ENCODE measurements around the gene DAP. TPM values are rescaled to one million over a fixed set of nuclear protein-coding genes. Genes with fewer than 3 reads are reported as not detected.

DAP gene
- total and polyA plus RNA-seq, 2 of the 4 experiments (the other 2 are of a cell fraction): 49.6 to 189 TPM

DNA sequence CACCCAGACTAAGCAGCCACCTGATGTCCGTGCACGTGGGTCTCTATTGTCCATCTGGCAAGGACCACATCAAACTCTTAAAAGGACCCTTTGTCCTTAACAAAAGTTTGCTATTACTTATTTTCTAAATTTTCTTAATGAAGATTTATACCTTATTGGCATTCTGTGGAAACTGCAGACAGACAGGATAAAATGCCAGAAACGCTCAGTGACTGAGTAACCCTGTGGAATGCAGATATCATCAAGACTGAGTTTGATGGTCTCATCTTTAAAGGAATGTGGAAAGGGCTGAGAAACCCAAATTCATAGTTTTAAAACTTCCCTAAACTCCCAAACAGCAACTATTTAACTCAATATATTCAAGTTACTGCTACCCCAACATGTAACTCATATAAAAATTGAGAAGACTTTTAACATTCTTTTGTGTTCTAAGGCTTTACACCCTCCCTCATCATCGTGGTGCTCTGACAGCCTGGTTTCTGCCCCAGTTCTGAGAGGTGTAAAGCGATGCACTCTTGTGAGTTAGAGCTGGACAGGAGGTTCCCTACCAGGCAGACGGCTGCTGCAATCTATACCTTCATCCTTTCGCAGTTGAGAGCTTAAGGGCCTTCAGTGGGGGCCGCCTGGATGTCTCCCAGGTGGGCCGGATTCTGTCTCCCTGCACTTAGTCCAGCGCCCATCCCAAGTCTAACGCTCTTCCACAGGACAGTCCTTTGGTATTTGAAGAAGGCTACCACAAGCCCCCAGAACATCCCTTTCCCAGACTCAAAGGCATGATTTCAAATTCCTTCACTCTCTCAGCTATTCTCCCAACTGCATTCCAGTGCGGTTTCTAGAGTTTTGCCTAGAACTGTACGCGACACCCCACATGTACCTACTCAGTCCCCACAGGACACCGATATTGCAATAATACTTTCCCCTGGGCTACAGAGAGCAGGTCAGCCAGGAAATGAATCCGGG lies 68.9 kb downstream of the DAP start:
- Histone ChIP-seq H3K27me3 (ENCODE audit: control insufficient read depth, insufficient read depth, low read length) (no peaks in the 10 kb centered on the region), H3K9me1 (ENCODE audit: insufficient read depth, low read length) (peaks cover 32% of the 10 kb centered on the region), H3K18ac (ENCODE audit: low read depth, low read length) (peak overlapping the region; percentile 93), H2AK5ac (ENCODE audit: low read depth, low read length) (peak overlapping the region; percentile 96), H3K4me2 (ENCODE audit: low read depth, low read length) (peak overlapping the region; percentile 87), H3K56ac (ENCODE audit: extremely low read depth, insufficient read depth, low read length) (peak overlapping the region; percentile 94), H2BK5ac (ENCODE audit: low read depth, low read length, poor library complexity, severe bottlenecking) (peak overlapping the region; percentile 89), H2AK9ac (replicated peaks; ENCODE audit: low read depth, low read length, poor library complexity) (peak overlapping the region; percentile 77), H4K20me1 (ENCODE audit: insufficient read depth, low read length) (peaks cover 15% of the 10 kb centered on the region), H3K4me1 (ENCODE audit: control insufficient read depth, insufficient read depth, low read length) (peaks cover 33% of the 10 kb centered on the region), H4K5ac (ENCODE audit: low read depth, low read length) (peak overlapping the region; percentile 21; the same call in 1 of the 2 replicates), H2AFZ (replicated peaks; ENCODE audit: low read length, poor library complexity) (no peak overlapping the region), H2BK120ac (ENCODE audit: low read depth, low read length) (peak overlapping the region; percentile 98), H2BK15ac (ENCODE audit: low read depth, low read length) (peak overlapping the region; percentile 73; the same call in 2 of the 3 replicates), H4K8ac (ENCODE audit: low read depth in 2 of 2, low read length in 2 of 2) (peak overlapping the region; percentile 79 to 92), H3K9ac (ENCODE audit: low read depth, low read length) (peak overlapping the region; percentile 75; the same call in 1 of the 2 replicates), H3K9me3 (ENCODE audit: control insufficient read depth, insufficient read depth, low read length) (no peaks in the 10 kb centered on the region), H3K23ac (ENCODE audit: low read depth, low read length) (peak overlapping the region; percentile 90), H2BK20ac (ENCODE audit: low read depth, low read length) (peak overlapping the region; percentile 97), H3K14ac (replicated peaks; ENCODE audit: low read depth, low read length) (peak overlapping the region; percentile 92), H4K91ac (ENCODE audit: insufficient read depth, low read depth, low read length) (peak overlapping the region; percentile 94), H3K4ac (ENCODE audit: low read depth, low read length) (peak overlapping the region; percentile 99), H3K79me1 (ENCODE audit: low read depth in 1 of 2, low read length in 2 of 2) (peaks cover 52 to 84% of the 10 kb centered on the region in 2 experiments), H3K4me3 (ENCODE audit: insufficient read depth, low read depth, low read length) (no peak overlapping the region), H3K27ac (ENCODE audit: insufficient read depth, low read length) (peak overlapping the region; percentile 99), H3K36me3 (ENCODE audit: control insufficient read depth, insufficient read depth, low read length) (peaks cover 12% of the 10 kb centered on the region)
- dilution Hi-C loops (cut with HindIII; ENCODE audit: low sequenced_read_pairs, unreplicated experiment) (no loop called here), intact Hi-C loops (cut with micrococcal nuclease) (no loop called here), in situ Hi-C loops (cut with MboI; ENCODE audit: low sequenced_read_pairs) (loop anchor here (10.0 kb wide), 1 partner anchor 493 kb away; no protein-coding TSS in a partner anchor)
- CTCF ChIA-PET: interaction anchor here (0.7 to 1.0 kb wide), 2 partner anchors 9 to 97 kb away, joined by 3 to 5 read pairs; no protein-coding TSS in a partner anchor
- peak; percentile 66 for DNase-seq
- POLR2A ChIA-PET (ENCODE audit: unreplicated experiment): interaction anchor here (0.6 kb wide), 1 partner anchor 11 kb away, joined by 3 read pairs; no protein-coding TSS in a partner anchor
- peak; percentile 76 for ATAC-seq (ENCODE audit: low read depth)
- TF ChIP-seq RCOR1 (IDR thresholded peaks at IDR 0.05; ENCODE audit: insufficient replicate concordance, low read length) (no peak), POLR2A (IDR thresholded peaks at IDR 0.05; ENCODE audit: low read depth, low read length) (no peak), RFX5 (IDR thresholded peaks at IDR 0.05; ENCODE audit: low read depth, low read length) (no peak)
- TF ChIP-seq, protein P1, sequence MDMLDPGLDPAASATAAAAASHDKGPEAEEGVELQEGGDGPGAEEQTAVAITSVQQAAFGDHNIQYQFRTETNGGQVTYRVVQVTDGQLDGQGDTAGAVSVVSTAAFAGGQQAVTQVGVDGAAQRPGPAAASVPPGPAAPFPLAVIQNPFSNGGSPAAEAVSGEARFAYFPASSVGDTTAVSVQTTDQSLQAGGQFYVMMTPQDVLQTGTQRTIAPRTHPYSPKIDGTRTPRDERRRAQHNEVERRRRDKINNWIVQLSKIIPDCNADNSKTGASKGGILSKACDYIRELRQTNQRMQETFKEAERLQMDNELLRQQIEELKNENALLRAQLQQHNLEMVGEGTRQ (IDR thresholded peaks at IDR 0.05; ENCODE audit: low read depth, low read length): no peak
- TF ChIP-seq, protein P2, sequence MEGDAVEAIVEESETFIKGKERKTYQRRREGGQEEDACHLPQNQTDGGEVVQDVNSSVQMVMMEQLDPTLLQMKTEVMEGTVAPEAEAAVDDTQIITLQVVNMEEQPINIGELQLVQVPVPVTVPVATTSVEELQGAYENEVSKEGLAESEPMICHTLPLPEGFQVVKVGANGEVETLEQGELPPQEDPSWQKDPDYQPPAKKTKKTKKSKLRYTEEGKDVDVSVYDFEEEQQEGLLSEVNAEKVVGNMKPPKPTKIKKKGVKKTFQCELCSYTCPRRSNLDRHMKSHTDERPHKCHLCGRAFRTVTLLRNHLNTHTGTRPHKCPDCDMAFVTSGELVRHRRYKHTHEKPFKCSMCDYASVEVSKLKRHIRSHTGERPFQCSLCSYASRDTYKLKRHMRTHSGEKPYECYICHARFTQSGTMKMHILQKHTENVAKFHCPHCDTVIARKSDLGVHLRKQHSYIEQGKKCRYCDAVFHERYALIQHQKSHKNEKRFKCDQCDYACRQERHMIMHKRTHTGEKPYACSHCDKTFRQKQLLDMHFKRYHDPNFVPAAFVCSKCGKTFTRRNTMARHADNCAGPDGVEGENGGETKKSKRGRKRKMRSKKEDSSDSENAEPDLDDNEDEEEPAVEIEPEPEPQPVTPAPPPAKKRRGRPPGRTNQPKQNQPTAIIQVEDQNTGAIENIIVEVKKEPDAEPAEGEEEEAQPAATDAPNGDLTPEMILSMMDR (conservative IDR thresholded peaks at IDR 0.05; ENCODE audit: low read depth, low read length): no peak
- BruUV-seq (replicated peaks): no TSS peak
- 76% methylated on average over 4 of the region's 16 CpGs; no CpG with 5 or more reads in 1 of the 2 experiments for WGBS, 2 experiments (ENCODE audit: extremely low coverage in 2 of 2, insufficient read length in 1 of 2)
